NT2/D1 (cell line): ENCODE measurements around the gene CST3.

Experiments used
- SUZ12 ChIP-seq: IDR thresholded peaks from 2 replicates; pipeline ENCODE4 v1.6.1; 2011; ENCODE audit not compliant: insufficient read length, insufficient read depth; ENCODE audit errors: extremely low read depth
- YY1 ChIP-seq: IDR thresholded peaks from 2 replicates; pipeline ENCODE4 v1.6.1; 2011; ENCODE audit not compliant: insufficient read length, insufficient read depth
- ZNF274 ChIP-seq: IDR thresholded peaks from 2 replicates; pipeline ENCODE4 v1.6.1; 2011; ENCODE audit warnings: mild to moderate bottlenecking, low read depth, low read length

DNA sequence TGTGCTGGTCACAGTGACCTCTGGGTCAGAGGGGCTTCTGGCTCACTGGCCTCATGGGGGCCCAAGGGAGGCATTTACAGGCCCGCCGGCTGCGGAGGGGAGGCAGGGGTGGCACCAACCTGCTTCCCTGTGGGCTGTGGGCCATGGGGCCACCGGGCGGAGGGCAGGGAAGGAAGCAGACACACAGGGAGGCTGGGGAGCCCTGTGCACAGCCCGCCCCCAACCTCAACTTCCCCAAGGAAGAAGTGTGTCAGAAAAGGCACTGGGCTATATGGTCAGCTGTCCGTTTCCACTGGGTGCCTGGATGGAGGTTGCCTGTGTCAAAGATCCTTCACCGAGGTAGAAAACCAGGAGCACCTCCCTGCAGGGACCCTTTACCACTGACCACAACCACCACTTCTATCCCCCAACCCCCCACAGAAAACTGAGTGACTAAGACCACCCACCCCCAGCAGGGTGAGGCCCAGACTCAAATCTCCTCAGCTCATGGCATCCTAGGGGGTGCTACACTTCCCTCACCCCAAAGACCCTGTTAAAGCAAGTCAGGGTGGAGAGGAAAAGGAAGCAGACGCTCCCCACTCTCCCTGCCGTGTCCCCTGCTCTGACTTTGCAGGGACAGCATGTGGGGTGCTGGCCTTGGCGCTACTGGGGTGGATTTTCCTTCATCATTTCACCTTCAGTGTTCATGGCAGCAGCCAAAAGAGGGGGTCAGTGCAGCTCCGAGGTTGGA lies 5.6 kb downstream of the CST3 start:
- TF ChIP-seq YY1 (no peak), ZNF274 (no peak), SUZ12 (no peak)
